Astrocyte (in vitro differentiated cells and primary cell): ENCODE data around the gene RPS6KA4.

ENCODE experiments used
- EZH2 ChIP-seq: IDR thresholded peaks from 2 replicates; pipeline ENCODE4 v1.6.1; 2012; ENCODE audit warnings: mild to moderate bottlenecking, low read length, inconsistent platforms; ENCODE audit not compliant: insufficient read depth
- TF ChIP-seq, protein P1 (sequence below): IDR thresholded peaks from 2 replicates; pipeline ENCODE4 v1.5.1; 2011; ENCODE audit warnings: low read depth, mild to moderate bottlenecking, inconsistent platforms, low read length, moderate library complexity; ENCODE audit not compliant: insufficient read depth

DNA sequence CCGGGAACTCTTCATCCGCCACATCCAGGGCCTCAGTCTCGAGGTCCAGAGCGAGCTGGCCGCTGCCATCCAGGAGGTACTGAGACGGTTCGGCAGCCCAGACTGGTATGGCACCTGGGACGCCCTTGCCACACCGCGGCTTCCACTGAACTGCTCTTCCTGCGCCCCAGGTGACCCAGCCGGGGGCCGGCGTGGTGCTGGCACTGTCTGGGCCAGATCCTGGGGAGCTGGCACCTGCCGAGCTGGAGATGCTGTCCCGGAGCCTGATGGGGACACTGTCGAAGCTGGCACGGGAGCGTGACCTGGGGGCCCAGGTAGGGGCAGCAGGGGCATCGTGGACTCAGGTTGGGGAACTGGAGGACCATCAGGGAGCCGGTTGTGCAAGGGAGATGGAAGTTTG, 17.5 kb upstream of the RPS6KA4 start:
- TF ChIP-seq, protein P1, sequence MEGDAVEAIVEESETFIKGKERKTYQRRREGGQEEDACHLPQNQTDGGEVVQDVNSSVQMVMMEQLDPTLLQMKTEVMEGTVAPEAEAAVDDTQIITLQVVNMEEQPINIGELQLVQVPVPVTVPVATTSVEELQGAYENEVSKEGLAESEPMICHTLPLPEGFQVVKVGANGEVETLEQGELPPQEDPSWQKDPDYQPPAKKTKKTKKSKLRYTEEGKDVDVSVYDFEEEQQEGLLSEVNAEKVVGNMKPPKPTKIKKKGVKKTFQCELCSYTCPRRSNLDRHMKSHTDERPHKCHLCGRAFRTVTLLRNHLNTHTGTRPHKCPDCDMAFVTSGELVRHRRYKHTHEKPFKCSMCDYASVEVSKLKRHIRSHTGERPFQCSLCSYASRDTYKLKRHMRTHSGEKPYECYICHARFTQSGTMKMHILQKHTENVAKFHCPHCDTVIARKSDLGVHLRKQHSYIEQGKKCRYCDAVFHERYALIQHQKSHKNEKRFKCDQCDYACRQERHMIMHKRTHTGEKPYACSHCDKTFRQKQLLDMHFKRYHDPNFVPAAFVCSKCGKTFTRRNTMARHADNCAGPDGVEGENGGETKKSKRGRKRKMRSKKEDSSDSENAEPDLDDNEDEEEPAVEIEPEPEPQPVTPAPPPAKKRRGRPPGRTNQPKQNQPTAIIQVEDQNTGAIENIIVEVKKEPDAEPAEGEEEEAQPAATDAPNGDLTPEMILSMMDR, result no peak
- TF ChIP-seq EZH2, result no peak
